ENCODE results near the gene CTNNBL1. TPM values are rescaled to one million over a fixed set of nuclear protein-coding genes. Genes with fewer than 3 reads are reported as not detected.

Gene CTNNBL1
- total RNA-seq, 1 experiment from 2014 or later = 71.2 TPM

- H3K4me3 ChIP-seq (ENCODE audit: low read depth in 2 of 2, low read length in 2 of 2) = no peak overlapping the region
- no peaks in the 10 kb centered on the region for H3K27me3 ChIP-seq (ENCODE audit: control insufficient read depth, insufficient read depth, low read length)
- CTCF ChIA-PET = no interaction called here
- no peaks in the 10 kb centered on the region for H3K9me3 ChIP-seq (ENCODE audit: control insufficient read depth, insufficient read depth, low read depth, low read length)
- DNase-seq (ENCODE audit: low read depth, low spot score) (no peak), ATAC-seq (0 out of 2 replicates have a peak, but pooled peaks have one; percentile 56)
- intact Hi-C loops (cut with micrococcal nuclease; ENCODE audit: unreplicated experiment) (no loop called here), in situ Hi-C loops (cut with HindIII; ENCODE audit: low pct_unique_long_range_greater_than_20kb, low sequenced_read_pairs) (no loop called here)
- no peak overlapping the region for H3K27ac ChIP-seq (ENCODE audit: low read length)
- POLR2A ChIA-PET = no interaction called here
- BruUV-seq (replicated peaks) = no TSS peak
- no peaks in the 10 kb centered on the region for H3K4me1 ChIP-seq (ENCODE audit: control insufficient read depth, insufficient read depth, low read length)
- no peak for TF ChIP-seq SIN3A (IDR thresholded peaks at IDR 0.05; ENCODE audit: borderline replicate concordance, insufficient read depth, low read depth, low read length)
- TF ChIP-seq CTCF (IDR thresholded peaks at IDR 0.05) = no peak
- TF ChIP-seq TCF7L2 (IDR thresholded peaks at IDR 0.05; ENCODE audit: low read depth, low read length) = no peak
- TF ChIP-seq REST (IDR thresholded peaks at IDR 0.05; ENCODE audit: insufficient read depth in 1 of 2, low read depth in 2 of 2, low read length in 1 of 2) = no peak
- no peak for TF ChIP-seq POLR2AphosphoS5 (IDR thresholded peaks at IDR 0.05; ENCODE audit: low read depth, low read length)
- no peaks in the 10 kb centered on the region for H3K36me3 ChIP-seq (ENCODE audit: control insufficient read depth, insufficient read depth, low read length)
Observed at GRCh38 chr20:37823296-37823980, 129.6 kb downstream of the CTNNBL1 start.

DNA sequence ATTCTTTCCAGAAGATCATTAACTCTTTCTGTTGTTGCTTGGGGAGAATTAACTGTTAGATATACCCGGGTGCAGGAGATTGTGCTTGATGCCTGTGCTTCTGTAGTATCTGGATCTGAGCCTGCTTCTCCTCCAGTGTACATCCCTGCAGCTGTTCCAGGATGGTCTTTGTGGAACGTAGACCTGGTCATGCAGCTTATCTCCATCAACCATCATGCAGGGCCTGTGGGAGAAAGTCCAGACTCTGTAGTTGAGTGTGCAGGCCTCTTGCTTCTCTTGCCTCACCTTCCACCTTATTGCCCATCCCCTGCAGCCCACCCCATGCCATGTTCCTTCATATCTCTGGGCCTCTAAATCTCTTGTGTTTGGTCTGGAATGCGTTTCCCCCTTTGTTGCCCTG is 133.8 kb downstream of the CTNNBL1 start:
- Histone ChIP-seq H3K27ac (ENCODE audit: low read length) (no peak overlapping the region), H3K9me3 (ENCODE audit: control insufficient read depth, insufficient read depth, low read depth, low read length) (no peaks in the 10 kb centered on the region), H3K4me1 (ENCODE audit: control insufficient read depth, insufficient read depth, low read length) (no peaks in the 10 kb centered on the region), H3K4me3 (ENCODE audit: low read depth in 2 of 2, low read length in 2 of 2) (no peak overlapping the region), H3K36me3 (ENCODE audit: control insufficient read depth, insufficient read depth, low read length) (no peaks in the 10 kb centered on the region), H3K27me3 (ENCODE audit: control insufficient read depth, insufficient read depth, low read length) (no peaks in the 10 kb centered on the region)
- TF ChIP-seq SIN3A (IDR thresholded peaks at IDR 0.05; ENCODE audit: borderline replicate concordance, insufficient read depth, low read depth, low read length) = no peak
- no peak for TF ChIP-seq REST (IDR thresholded peaks at IDR 0.05; ENCODE audit: insufficient read depth in 1 of 2, low read depth in 2 of 2, low read length in 1 of 2)
- TF ChIP-seq CTCF (IDR thresholded peaks at IDR 0.05) = no peak
- TF ChIP-seq POLR2AphosphoS5 (IDR thresholded peaks at IDR 0.05; ENCODE audit: low read depth, low read length) = no peak
- TF ChIP-seq TCF7L2 (IDR thresholded peaks at IDR 0.05; ENCODE audit: low read depth, low read length) = no peak
- intact Hi-C loops (cut with micrococcal nuclease; ENCODE audit: unreplicated experiment) = no loop called here
- BruUV-seq (replicated peaks) = no TSS peak
- ATAC-seq (no peak), DNase-seq (ENCODE audit: low read depth, low spot score) (no peak)
- in situ Hi-C loops (cut with HindIII; ENCODE audit: low pct_unique_long_range_greater_than_20kb, low sequenced_read_pairs) = no loop called here
- ChIA-PET POLR2A (interaction anchor here (0.6 kb wide), 1 partner anchor 23 kb away, joined by 4 read pairs; no protein-coding TSS in a partner anchor), CTCF (no interaction called here)

Data from Panc1 (cell line).